ENCODE data around the gene LUC7L.

DNA sequence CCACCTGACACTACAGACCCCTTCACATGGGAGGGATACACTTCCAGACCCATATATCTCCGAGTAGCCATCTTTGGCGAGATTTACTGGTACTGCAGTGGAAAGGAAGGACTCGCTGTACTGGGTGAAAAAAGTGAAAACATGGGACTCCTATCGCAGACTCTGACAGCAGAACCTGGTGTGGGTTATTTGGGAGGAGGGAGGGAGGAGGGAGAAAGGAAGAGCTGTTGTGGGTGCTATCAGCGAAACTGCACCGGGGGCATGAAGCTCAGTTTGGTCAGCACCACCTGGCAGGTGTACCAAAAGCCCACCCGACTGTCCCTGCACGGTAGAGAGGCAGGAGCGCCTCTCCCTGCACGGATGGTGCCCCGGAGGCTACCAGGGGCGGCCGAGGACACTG, 44.0 kb downstream of the LUC7L start:
- TF ChIP-seq POLR2AphosphoS5 (IDR thresholded peaks at IDR 0.05; ENCODE audit: borderline replicate concordance, low read depth, low read length) (no peak), EZH2 (IDR thresholded peaks at IDR 0.05) (no peak), FOXP2 (optimal IDR thresholded peaks at IDR 0.05; ENCODE audit: control extremely low read depth, extremely low read length, insufficient read depth) (no peak)

Data from SK-N-MC (cell line).